ENCODE measurements around the gene LDAH.

Gene LDAH

GRCh38 chr2:20676353-20677215 is 146.3 kb downstream of the LDAH start:
- H3K27ac ChIP-seq (ENCODE audit: extremely low read depth, low read depth, low read length), result no peak overlapping the region
- peaks cover 0 to 69% of the 10 kb centered on the region in 2 experiments; a peak in 1 of 3 replicates for H3K36me3 ChIP-seq (ENCODE audit: control insufficient read depth in 2 of 2, insufficient read depth in 1 of 2, low read length in 2 of 2)
- ChIA-PET POLR2A (no interaction called here), CTCF (interaction anchor here (0.6 to 7.4 kb wide), 14 partner anchors 9 to 646 kb away, joined by 3 to 60 read pairs (median 3); no protein-coding TSS in a partner anchor)
- peak; percentile 42; the same call in 1 of the 2 replicates for TF ChIP-seq ZNF600 (tag by site-specific recombination; IDR thresholded peaks at IDR 0.05)
- no peak for TF ChIP-seq ZNF624 (tag by site-specific recombination; IDR thresholded peaks at IDR 0.05)
- no peak for TF ChIP-seq ZNF501 (tag by site-specific recombination; IDR thresholded peaks at IDR 0.05)
- TF ChIP-seq CTCF (tag by site-specific recombination; IDR thresholded peaks at IDR 0.05), result 0 out of 2 replicates have a peak, but pooled peaks have one; percentile 17
- H3K4me3 ChIP-seq (ENCODE audit: low read depth, low read length), result no peak overlapping the region
- H3K4me1 ChIP-seq (ENCODE audit: control insufficient read depth, insufficient read depth, low read length), result no peaks in the 10 kb centered on the region
- no peaks in the 10 kb centered on the region for H3K9me3 ChIP-seq (ENCODE audit: control insufficient read depth, insufficient read depth, low read depth, low read length)

GRCh38 chr2:20675701-20676352 is 147.1 kb downstream of the LDAH start:
- Histone ChIP-seq H3K4me1 (ENCODE audit: control insufficient read depth, insufficient read depth, low read length) (no peaks in the 10 kb centered on the region), H3K4me3 (ENCODE audit: low read depth, low read length) (no peak overlapping the region), H3K36me3 (ENCODE audit: control insufficient read depth in 2 of 2, insufficient read depth in 1 of 2, low read length in 2 of 2) (peaks cover 0 to 73% of the 10 kb centered on the region in 2 experiments; a peak in 1 of 3 replicates), H3K9me3 (ENCODE audit: control insufficient read depth, insufficient read depth, low read depth, low read length) (no peaks in the 10 kb centered on the region), H3K27ac (ENCODE audit: extremely low read depth, low read depth, low read length) (no peak overlapping the region)
- POLR2A ChIA-PET, result interaction anchor here (0.5 kb wide), 1 partner anchor 17 kb away, joined by 6 read pairs; no protein-coding TSS in a partner anchor
- TF ChIP-seq, protein P1, sequence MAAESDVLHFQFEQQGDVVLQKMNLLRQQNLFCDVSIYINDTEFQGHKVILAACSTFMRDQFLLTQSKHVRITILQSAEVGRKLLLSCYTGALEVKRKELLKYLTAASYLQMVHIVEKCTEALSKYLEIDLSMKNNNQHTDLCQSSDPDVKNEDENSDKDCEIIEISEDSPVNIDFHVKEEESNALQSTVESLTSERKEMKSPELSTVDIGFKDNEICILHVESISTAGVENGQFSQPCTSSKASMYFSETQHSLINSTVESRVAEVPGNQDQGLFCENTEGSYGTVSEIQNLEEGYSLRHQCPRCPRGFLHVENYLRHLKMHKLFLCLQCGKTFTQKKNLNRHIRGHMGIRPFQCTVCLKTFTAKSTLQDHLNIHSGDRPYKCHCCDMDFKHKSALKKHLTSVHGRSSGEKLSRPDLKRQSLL (tag by site-specific recombination; IDR thresholded peaks at IDR 0.05), result no peak
- TF ChIP-seq ZNF146 (tag by site-specific recombination; IDR thresholded peaks at IDR 0.05) (no peak), ZNF707 (tag by site-specific recombination; IDR thresholded peaks at IDR 0.05) (no peak), ZNF48 (tag by site-specific recombination; IDR thresholded peaks at IDR 0.05) (no peak), TCF7L2 (IDR thresholded peaks at IDR 0.05; ENCODE audit: borderline replicate concordance, low read depth, low read length) (no peak), ZNF221 (tag by site-specific recombination; IDR thresholded peaks at IDR 0.05; ENCODE audit: borderline replicate concordance) (no peak), CTCF (tag by site-specific recombination; IDR thresholded peaks at IDR 0.05) (peak; percentile 11; the same call in 1 of the 2 replicates), ZNF433 (tag by site-specific recombination; IDR thresholded peaks at IDR 0.05; ENCODE audit: low read depth) (no peak), ZNF132 (tag by site-specific recombination; IDR thresholded peaks at IDR 0.05; ENCODE audit: borderline replicate concordance) (no peak), SP3 (tag by site-specific recombination; IDR thresholded peaks at IDR 0.05) (peak; percentile 22; the same call in 1 of the 2 replicates), ZBTB7A (tag by site-specific recombination; IDR thresholded peaks at IDR 0.05; ENCODE audit: low read depth) (no peak), ZIC2 (tag by site-specific recombination; IDR thresholded peaks at IDR 0.05) (peak; percentile 43)
- TF ChIP-seq, protein P2, sequence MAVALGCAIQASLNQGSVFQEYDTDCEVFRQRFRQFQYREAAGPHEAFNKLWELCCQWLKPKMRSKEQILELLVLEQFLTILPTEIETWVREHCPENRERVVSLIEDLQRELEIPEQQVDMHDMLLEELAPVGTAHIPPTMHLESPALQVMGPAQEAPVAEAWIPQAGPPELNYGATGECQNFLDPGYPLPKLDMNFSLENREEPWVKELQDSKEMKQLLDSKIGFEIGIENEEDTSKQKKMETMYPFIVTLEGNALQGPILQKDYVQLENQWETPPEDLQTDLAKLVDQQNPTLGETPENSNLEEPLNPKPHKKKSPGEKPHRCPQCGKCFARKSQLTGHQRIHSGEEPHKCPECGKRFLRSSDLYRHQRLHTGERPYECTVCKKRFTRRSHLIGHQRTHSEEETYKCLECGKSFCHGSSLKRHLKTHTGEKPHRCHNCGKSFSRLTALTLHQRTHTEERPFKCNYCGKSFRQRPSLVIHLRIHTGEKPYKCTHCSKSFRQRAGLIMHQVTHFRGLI (tag by site-specific recombination; IDR thresholded peaks at IDR 0.05), result no peak
- CTCF ChIA-PET, result interaction anchor here (0.7 to 7.4 kb wide), 9 partner anchors 8 to 287 kb away, joined by 3 to 60 read pairs (median 5); no protein-coding TSS in a partner anchor
